Measurements from ENCODE around the gene RPP40. TPM values are rescaled to one million over a fixed set of nuclear protein-coding genes. Genes with fewer than 3 reads are reported as not detected.

Gene RPP40
- total RNA-seq, 1 donor from 2014 or later = 9.6 TPM

GRCh38 chr6:4946521-4946920 lies 57.3 kb downstream of the RPP40 start:
- H3K4me1 Mint-ChIP-seq (ENCODE audit: unreplicated experiment) = peaks cover 16% of the 10 kb centered on the region
- no peaks in the 10 kb centered on the region for H3K9me3 Mint-ChIP-seq (ENCODE audit: unreplicated experiment)
- peaks cover 11% of the 10 kb centered on the region for H3K27me3 Mint-ChIP-seq (ENCODE audit: unreplicated experiment)

More at GRCh38 chr6:4946521-4946920, 57.3 kb downstream of the RPP40 start:
- Mint-ChIP-seq H3K4me3 (ENCODE audit: unreplicated experiment) (no peak overlapping the region), H3K27ac (ENCODE audit: unreplicated experiment) (no peak overlapping the region), H3K36me3 (ENCODE audit: low read depth, unreplicated experiment) (peaks cover 36% of the 10 kb centered on the region)
- TF ChIP-seq, protein P1, sequence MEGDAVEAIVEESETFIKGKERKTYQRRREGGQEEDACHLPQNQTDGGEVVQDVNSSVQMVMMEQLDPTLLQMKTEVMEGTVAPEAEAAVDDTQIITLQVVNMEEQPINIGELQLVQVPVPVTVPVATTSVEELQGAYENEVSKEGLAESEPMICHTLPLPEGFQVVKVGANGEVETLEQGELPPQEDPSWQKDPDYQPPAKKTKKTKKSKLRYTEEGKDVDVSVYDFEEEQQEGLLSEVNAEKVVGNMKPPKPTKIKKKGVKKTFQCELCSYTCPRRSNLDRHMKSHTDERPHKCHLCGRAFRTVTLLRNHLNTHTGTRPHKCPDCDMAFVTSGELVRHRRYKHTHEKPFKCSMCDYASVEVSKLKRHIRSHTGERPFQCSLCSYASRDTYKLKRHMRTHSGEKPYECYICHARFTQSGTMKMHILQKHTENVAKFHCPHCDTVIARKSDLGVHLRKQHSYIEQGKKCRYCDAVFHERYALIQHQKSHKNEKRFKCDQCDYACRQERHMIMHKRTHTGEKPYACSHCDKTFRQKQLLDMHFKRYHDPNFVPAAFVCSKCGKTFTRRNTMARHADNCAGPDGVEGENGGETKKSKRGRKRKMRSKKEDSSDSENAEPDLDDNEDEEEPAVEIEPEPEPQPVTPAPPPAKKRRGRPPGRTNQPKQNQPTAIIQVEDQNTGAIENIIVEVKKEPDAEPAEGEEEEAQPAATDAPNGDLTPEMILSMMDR (IDR thresholded peaks at IDR 0.05; ENCODE audit: unreplicated experiment) = no peak
- DNase-seq (ENCODE audit: low spot score) = no peak

Other genes starting within 250 kb of the RPP40 start
- gene CDYL, start 227.6 kb downstream of the RPP40 start, total RNA-seq (ENCODE audit: unreplicated experiment) = 66.7 TPM
- 0.05 TPM for gene PPP1R3G, start 81.3 kb upstream of the RPP40 start, total RNA-seq (ENCODE audit: unreplicated experiment)